ENCODE data around the gene VAMP5. TPM values are rescaled to one million over a fixed set of nuclear protein-coding genes. Genes with fewer than 3 reads are reported as not detected.

The VAMP5 gene
- total and polyA plus RNA-seq, 2 of the 8 experiments (the other 6 are each of a cell fraction or from before 2014, with no cell fraction given), result 4.7 to 14.2 TPM

DNA sequence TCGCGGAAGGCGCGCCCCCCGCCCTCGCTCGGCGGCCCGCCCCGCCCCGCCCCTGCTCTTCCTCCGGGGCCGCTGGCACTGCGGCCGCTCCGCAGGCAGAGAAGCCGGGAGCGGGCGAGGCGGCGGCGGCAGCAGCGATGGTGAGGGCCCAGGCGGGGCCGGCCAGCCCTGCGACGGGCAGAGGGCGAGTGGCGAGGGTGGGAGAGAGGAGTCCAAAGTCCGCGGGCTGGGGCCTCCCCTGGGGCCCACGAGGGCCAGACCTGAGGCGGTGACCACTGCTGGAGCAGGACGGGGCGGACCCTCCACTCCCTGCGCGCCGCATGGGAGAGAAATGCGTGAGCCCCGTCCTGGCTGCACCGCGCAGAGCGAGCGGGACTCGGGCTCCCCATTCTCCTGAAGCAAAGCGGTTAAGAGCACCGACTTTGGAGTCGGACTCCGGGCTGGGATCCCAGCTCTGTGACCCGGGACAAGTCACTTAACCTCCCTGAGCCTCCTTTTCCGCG is at the start of gene VAMP5 (continued):
- TF ChIP-seq, protein P1, sequence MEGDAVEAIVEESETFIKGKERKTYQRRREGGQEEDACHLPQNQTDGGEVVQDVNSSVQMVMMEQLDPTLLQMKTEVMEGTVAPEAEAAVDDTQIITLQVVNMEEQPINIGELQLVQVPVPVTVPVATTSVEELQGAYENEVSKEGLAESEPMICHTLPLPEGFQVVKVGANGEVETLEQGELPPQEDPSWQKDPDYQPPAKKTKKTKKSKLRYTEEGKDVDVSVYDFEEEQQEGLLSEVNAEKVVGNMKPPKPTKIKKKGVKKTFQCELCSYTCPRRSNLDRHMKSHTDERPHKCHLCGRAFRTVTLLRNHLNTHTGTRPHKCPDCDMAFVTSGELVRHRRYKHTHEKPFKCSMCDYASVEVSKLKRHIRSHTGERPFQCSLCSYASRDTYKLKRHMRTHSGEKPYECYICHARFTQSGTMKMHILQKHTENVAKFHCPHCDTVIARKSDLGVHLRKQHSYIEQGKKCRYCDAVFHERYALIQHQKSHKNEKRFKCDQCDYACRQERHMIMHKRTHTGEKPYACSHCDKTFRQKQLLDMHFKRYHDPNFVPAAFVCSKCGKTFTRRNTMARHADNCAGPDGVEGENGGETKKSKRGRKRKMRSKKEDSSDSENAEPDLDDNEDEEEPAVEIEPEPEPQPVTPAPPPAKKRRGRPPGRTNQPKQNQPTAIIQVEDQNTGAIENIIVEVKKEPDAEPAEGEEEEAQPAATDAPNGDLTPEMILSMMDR (IDR thresholded peaks at IDR 0.05; ENCODE audit: control extremely low read depth in 1 of 3, insufficient read depth in 1 of 3, low read depth in 1 of 3, low read length in 3 of 3), result no peak
- TF ChIP-seq EGR1 (IDR thresholded peaks at IDR 0.05; ENCODE audit: borderline replicate concordance, low read depth, low read length), result no peak
- no peak for TF ChIP-seq TCF12 (IDR thresholded peaks at IDR 0.05; ENCODE audit: low read depth, low read length)
- TF ChIP-seq MAFK (IDR thresholded peaks at IDR 0.05; ENCODE audit: low read depth, low read length), result no peak
- TF ChIP-seq POLR2A (IDR thresholded peaks at IDR 0.05; ENCODE audit: control extremely low read depth in 1 of 2, low read depth in 2 of 2, low read length in 2 of 2), result no peak
- no peak for TF ChIP-seq TEAD4 (IDR thresholded peaks at IDR 0.05; ENCODE audit: low read depth, low read length)
- no peak for TF ChIP-seq CREB1 (IDR thresholded peaks at IDR 0.05)
- TF ChIP-seq SIN3A (conservative IDR thresholded peaks at IDR 0.05 in 1 of 2, IDR thresholded peaks at IDR 0.05 in 1 of 2; ENCODE audit: low read depth in 1 of 2, low read length in 2 of 2), result no peak
- no peak for TF ChIP-seq BCL11A (IDR thresholded peaks at IDR 0.05; ENCODE audit: low read depth in 2 of 2, low read length in 2 of 2)

Data from H1 (cell line).